Stimulated activated CD8-positive, alpha-beta memory T cell treated with anti-CD3 and anti-CD28 coated beads, Interleukin-15, amount 100 ng/mL, for 24 hours (primary cell): ENCODE results near the gene TRIM24.
"Not testable (repeated sequence)": the region's sequence is repeated elsewhere in the genome, so short reads cannot be mapped to it uniquely, and the experiment has no call there.

ENCODE experiments used
- DNase-seq: peaks from one replicate; pipeline ENCODE4 v3.0.0-alpha.2; 2020; ENCODE audit warnings: low read depth

The TRIM24 gene

DNA sequence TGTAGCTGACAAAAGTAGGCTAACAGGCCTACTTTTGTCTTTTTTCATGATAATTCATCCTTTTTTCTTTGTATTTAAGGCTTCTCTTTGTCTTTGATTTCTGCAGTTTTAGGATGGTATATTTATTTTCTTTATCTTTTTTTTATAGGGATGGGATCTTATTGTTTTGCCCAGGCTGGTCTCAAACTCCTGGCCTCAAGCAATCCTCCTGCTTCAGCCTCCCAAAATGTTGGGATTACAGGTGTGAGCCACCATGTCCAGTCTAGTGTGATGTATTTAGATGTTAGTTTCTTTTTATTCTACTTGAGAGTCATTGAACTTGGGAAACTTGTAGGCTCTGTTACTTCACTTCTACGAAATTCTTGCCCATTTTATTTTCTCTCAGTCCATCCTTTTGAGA, 35.4 kb downstream of the TRIM24 start:
- no peak for DNase-seq

- DNase-seq, result no peak
These were observed 39.3 kb downstream of the TRIM24 start for GRCh38 chr7:138499340-138499739.

DNA sequence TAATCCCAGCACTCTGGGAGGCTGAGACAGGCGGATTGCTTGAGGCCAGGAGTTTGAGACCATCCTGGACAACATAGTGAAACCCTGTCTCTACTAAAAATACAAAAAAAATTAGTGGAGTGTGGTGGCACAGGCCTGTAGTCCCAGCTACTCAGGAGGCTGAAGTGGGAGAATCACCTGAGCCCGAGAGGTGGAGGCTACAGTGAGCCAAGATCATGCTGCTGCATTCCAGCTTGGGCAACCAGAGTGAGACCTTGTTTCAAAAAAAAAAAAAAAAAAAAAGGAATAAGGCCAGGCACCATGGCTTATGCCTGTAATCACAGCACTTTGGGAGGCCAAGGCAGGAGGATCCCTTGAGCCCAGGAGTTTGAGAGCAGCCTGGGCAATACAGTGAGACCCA, 40.2 kb downstream of the TRIM24 start:
- not testable (repeated sequence) for DNase-seq

DNA sequence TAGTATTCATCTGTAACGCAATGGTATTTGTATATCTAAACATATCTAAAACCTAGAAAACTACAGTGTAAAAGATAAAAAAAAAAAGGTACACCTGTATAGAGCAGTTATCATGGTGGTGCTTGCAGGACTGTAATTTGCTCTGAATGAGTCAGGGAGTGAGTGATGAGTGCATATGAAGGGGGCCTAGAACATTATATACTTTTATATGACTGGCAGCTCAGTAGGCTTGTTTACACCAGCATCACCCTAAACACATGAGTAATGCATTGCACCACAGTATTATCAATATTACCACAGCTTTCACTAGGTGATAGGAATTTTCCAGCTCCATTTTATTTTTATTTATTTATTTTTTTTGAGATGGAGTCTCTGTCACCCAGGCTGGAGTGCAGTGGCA, 40.8 kb downstream of the TRIM24 start:
- no peak for DNase-seq

GRCh38 chr7:138502023-138502767, 42.1 kb downstream of the TRIM24 start:
- DNase-seq, result no peak

DNA sequence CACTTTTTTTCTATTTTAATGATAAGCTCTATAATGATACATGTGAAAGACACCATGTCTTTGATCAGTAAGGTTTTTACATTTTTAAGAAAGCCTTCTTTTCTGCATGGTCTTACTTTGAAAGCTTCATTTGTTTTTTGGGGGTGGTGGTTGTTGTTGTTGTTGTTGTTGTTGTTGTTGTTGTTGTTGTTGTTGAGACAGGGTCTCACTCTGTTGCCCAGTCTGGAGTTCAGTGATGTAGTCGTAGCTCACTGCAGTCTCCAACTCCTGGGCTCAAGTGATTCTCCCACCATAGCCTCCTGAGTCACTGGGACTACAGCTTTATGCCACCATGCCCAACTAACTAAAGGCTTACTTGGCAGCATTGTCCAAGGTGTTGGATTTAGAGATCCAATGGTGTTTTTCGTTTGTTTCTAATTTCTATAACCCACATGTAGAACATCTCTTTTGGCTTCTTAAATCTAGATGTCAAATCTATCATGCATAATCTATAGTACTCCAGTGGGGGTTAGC, 45.4 kb downstream of the TRIM24 start:
- DNase-seq, result no peak

DNA sequence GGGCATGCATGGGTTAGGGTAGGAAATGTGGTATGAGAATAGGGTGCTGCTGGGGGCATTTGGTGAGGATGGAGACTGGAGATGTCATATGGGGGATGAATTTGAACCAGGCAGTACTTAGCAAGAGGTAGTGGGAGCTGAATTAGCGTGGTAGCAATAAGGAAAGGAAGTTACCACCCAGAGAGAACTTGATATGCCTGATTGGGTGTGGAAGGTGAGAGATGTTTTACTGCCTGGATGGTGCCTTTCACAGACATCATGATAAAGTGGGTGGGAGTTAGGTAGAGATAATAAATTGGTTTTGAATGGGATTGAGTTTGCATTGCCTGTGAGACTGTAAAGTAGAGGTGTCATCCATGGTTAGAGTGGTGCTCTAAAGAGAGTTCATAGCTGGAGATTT, 46.7 kb downstream of the TRIM24 start:
- DNase-seq, result no peak

GRCh38 chr7:138510003-138510402, 49.9 kb downstream of the TRIM24 start:
- DNase-seq, result no peak

DNA sequence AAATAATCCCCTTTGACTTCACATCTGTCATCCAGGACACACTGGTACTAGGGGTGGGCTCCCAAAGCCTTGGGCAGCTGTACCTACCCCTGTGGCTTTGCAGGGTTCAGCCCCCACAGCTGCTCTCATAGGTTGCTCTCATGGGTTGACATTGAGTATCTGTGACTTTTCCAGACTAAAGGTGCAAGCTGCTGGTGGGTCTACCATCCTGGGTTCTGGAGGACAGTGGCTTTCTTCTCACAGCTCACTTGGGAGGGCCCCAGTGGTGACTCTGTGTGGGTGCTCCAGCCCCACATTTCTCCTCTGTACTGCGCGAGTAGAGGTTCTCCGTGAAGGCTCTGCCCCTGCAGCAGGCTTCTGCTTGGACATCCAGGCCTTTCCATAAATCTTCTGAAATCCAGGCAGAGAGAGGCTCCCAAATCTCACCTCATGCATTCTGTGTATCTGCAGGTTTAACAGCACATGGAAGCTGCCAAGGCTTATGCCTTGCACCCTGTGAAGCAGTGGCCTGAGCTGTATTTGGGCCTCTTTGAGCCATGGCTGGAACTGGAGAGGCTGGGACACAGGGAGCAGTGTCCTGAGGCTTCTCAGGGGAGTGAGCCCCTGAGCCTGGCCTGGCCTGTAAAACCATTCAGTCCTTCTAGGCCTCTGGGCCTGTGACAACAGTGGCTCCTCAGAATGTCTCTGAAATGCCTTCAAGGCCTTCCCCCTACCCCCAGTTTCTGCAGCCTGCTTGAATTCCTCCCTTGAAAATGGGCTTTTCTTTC, 52.2 kb downstream of the TRIM24 start:
- no peak for DNase-seq

- DNase-seq, result no peak
These were observed 52.8 kb downstream of the TRIM24 start for GRCh38 chr7:138512885-138513284.

DNA sequence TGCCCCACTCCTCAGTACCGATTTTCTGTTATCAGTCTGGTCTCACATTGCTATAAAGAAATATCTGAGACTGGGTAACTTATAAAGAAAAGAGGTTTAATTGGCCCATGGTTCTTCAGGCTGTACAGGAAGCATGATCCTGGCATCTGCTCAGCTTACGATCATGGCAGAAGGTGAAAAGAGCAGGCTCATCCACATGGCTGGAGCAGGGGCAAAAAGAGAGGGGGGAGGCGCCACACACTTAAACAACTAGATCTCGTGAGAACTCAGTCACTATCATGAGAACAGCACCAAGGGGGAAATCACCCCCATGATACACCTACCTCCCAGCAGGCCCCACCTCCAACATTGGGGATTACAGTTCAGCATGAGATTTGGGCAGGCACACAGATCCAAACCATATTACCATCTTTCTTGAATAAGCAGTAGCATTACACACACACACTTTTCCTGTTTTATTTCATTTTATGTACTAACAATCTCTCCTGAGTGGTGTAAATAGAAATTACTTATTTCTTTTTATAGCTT, 53.3 kb downstream of the TRIM24 start:
- no peak for DNase-seq

- no peak for DNase-seq
These were observed 54.0 kb downstream of the TRIM24 start for GRCh38 chr7:138514044-138514443.

DNA sequence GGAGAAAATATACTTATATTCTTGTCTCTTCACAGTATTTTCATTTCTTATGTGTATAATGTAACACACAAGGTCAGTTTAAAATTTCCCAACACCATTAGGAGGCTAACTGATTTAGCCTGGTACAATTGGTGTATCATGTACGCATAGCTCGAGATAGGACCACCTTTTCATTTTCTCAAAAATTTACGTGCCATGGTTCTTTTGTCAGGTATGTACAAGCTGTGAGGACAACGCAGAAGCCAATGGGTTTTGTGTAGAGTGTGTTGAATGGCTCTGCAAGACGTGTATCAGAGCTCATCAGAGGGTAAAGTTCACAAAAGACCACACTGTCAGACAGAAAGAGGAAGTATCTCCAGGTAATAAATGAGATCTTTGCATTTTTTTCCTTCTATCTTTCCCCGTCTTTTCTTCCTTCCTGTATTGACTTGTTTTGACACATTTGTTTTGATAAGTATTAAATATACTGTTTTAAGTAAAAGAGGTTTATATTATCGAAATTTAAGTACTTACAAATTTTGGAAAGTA, 55.0 kb downstream of the TRIM24 start:
- no peak for DNase-seq

DNA sequence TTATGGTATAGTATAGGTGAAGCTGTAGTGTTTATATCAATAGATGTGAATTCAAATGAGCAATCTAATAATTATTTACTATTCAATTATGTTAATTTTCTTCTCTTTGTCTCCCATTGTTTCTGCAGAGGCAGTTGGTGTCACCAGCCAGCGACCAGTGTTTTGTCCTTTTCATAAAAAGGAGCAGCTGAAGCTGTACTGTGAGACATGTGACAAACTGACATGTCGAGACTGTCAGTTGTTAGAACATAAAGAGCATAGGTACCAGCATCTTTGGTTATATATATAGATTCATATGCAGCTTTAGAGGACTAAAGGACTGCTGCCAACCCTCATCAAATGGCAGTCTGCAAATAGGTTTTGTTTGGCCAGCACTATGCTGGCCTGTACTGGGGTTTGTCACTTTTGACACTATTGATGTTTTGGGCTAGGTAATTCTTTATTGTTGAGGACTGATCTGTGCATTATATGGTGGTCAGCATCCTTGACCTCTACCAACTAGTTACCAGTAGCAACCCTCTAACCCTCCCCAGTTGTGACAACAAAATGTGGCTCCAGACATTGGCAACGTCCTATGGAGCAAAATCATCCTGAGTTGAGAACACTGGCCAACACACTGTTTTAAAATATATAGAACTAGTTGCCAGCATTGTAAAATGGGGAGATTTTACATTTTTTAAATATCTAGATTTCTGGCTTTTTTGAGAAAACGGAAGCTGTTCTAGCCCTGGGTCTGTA, 59.2 kb downstream of the TRIM24 start:
- no peak for DNase-seq

- no peak for DNase-seq
These were observed 60.7 kb downstream of the TRIM24 start for GRCh38 chr7:138520742-138521141.

GRCh38 chr7:138521837-138522461, 61.9 kb downstream of the TRIM24 start:
- no peak for DNase-seq

- DNase-seq, result no peak
These were observed 64.2 kb downstream of the TRIM24 start for GRCh38 chr7:138524259-138524658.

DNA sequence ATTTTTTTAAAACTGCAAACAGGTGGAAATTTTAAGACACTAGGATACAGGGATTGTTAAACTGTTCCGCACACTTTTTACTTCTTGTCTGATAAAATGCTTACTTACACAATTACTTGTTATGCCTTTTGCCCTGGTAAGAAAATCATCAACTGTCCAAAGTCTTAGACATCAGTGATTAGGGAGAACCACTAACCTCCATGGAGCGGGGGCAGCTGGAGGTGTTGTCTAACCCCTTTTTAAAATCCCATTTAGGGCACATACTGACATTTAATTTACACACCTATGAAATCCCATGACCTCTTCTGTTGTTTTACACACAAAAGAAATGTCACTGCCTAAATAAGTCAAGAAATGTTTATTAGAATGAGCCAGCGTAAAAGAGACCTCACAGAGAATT, 65.7 kb downstream of the TRIM24 start:
- DNase-seq, result no peak

DNA sequence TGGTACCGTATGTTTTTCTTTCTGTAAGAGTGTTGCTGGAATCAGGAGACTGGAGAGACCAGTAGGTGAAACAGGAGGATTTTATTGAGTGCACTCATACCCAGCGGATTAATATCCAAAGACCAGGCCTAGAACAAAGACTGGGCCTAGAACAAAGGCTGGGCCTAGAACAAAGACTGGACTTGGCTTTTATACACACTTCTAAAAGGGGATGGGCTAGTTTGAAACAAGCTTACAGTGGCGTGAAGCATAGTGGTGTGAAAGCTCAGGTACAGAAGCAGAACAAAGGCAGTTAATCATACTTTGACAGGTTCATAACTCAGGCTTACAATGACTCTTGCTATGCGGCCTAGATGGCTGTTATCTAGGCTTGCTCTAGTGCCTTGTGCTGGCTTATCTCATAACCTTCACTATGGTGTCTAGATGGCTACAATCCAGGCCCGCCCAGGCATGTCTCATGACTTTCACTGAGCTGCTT, 67.7 kb downstream of the TRIM24 start:
- DNase-seq, result no peak

DNA sequence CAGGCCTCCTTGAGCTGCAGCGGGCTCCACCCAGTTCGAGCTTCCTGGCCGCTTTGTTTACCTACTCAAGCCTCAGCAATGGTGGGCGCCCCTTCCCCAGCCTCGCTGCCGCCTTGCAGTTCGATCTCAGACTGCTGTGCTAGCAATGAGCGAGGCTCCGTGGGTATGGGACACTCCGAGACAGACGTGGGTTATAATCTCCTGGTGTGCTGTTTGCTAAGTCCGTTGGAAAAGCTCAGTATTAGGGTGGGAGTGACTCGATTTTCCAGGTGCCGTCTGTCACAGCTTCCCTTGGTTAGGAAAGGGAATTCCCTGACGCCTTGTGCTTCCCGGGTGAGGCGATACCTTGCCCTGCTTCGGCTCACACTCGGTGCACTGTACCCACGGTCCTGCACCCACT, 76.8 kb downstream of the TRIM24 start:
- not testable (repeated sequence) for DNase-seq

- no peak for DNase-seq
These were observed 78.5 kb downstream of the TRIM24 start for GRCh38 chr7:138538518-138538917.
